ENCODE data around the gene SETBP1.

DNA sequence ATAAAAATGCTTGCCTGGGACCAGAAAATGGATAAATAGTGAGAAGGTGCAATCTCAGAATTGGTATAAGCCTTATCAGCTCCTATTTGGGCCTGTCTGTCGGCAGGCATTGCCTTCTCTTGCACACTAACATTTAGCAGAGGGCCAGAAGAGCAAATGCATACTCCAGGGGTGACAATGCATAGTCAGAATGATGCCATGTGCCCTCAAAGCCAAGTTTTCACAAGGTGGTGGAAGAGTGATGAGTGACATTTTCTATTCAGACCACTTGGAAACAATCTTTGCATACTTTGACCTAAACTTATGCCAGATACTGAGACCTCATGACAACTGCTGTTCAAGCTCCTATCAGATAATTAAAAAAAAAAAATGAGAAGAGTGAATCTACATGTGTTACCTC is 276.3 kb downstream of the SETBP1 start:
- TF ChIP-seq, protein P1, sequence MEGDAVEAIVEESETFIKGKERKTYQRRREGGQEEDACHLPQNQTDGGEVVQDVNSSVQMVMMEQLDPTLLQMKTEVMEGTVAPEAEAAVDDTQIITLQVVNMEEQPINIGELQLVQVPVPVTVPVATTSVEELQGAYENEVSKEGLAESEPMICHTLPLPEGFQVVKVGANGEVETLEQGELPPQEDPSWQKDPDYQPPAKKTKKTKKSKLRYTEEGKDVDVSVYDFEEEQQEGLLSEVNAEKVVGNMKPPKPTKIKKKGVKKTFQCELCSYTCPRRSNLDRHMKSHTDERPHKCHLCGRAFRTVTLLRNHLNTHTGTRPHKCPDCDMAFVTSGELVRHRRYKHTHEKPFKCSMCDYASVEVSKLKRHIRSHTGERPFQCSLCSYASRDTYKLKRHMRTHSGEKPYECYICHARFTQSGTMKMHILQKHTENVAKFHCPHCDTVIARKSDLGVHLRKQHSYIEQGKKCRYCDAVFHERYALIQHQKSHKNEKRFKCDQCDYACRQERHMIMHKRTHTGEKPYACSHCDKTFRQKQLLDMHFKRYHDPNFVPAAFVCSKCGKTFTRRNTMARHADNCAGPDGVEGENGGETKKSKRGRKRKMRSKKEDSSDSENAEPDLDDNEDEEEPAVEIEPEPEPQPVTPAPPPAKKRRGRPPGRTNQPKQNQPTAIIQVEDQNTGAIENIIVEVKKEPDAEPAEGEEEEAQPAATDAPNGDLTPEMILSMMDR (conservative IDR thresholded peaks at IDR 0.05; ENCODE audit: low read depth, low read length): no peak
- no peak for TF ChIP-seq EZH2 (IDR thresholded peaks at IDR 0.05; ENCODE audit: borderline replicate concordance, low read depth, low read length, poor library complexity, severe bottlenecking)
